Measurements from ENCODE around the gene DGCR6L.
"Not testable (repeated sequence)": the region's sequence is repeated elsewhere in the genome, so short reads cannot be mapped to it uniquely, and the experiment has no call there.

DGCR6L gene

DNA sequence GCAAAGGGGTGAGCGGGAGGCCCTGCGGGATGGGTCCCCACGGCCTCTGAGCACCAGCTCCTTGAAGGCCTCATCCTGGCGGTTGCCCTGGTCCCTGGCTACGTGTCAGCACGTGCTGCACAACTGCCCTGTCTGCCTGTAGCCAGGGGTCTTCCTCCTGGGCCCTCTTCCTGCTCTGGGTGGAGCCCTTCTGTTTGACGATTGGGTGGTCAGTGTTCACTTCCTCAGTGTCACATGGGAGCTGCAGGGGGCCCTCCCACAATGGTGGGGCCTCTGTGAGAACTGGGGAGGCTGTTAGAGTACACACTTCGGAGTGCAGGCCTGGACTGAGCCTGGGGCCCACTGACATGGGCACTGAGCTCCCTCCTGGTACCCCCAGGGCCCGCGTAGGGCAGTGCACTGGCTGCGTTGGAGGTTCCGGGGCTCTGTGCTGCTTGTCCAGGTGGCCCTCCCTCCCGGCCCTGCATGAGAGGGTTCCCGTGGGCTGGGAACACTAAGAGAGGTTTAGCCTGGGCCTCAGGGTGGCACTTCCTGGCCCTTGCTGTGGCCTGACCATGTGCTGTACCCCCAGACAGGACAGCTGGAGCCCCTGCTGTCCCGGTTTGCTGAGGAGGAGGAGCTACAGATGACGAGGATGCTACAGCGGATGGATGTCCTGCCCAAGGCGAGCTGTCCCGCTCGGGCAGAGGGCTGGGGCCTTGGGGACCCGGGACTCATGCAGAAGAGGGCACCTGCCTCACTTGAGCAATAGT is 13.8 kb downstream of the DGCR6L start:
- in situ Hi-C loops (cut with HindIII; ENCODE audit: low sequenced_read_pairs) = no loop called here
- TF ChIP-seq, protein P1, sequence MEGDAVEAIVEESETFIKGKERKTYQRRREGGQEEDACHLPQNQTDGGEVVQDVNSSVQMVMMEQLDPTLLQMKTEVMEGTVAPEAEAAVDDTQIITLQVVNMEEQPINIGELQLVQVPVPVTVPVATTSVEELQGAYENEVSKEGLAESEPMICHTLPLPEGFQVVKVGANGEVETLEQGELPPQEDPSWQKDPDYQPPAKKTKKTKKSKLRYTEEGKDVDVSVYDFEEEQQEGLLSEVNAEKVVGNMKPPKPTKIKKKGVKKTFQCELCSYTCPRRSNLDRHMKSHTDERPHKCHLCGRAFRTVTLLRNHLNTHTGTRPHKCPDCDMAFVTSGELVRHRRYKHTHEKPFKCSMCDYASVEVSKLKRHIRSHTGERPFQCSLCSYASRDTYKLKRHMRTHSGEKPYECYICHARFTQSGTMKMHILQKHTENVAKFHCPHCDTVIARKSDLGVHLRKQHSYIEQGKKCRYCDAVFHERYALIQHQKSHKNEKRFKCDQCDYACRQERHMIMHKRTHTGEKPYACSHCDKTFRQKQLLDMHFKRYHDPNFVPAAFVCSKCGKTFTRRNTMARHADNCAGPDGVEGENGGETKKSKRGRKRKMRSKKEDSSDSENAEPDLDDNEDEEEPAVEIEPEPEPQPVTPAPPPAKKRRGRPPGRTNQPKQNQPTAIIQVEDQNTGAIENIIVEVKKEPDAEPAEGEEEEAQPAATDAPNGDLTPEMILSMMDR (IDR thresholded peaks at IDR 0.05; ENCODE audit: low read depth, low read length, missing control alignments) = no peak
- DNase-seq (ENCODE audit: low read depth) = no peak
- no peak overlapping the region for H3K4me3 ChIP-seq (ENCODE audit: low read depth, low read length)

DNA sequence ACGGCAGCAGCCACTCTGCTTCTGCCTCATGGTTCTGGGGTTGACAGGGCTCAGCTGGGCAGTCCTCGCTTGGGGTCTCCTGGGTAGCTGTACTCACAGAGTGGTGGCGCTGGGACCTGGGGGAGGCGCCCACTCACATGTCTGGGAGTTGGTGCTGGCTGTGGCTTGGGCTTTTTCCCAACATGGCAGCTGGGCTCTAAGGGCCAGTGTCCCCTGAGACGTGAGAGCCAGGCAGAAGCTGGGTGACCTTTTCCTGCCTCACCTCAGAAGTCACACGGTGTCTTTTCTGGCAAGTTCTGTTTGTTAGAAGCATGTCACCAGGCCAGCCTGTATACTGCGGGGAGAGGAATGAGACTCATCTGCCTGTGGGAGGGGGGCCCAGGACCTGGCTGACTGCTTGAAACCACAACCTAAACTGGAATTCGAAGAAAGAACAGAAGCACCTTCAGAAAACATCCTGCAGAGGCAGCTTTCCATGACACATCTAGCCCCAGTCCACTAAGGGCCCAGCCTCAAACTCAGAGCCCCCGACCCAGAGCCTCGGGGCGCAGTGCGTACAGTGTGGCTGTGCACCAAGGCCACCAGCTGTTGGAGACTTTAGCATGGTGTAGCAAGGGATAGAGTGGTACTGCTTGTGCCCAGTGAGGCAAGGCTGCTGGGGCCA is 14.5 kb downstream of the DGCR6L start:
- in situ Hi-C loops (cut with HindIII; ENCODE audit: low sequenced_read_pairs); DNase-seq (ENCODE audit: low read depth): not testable (repeated sequence)

DNA sequence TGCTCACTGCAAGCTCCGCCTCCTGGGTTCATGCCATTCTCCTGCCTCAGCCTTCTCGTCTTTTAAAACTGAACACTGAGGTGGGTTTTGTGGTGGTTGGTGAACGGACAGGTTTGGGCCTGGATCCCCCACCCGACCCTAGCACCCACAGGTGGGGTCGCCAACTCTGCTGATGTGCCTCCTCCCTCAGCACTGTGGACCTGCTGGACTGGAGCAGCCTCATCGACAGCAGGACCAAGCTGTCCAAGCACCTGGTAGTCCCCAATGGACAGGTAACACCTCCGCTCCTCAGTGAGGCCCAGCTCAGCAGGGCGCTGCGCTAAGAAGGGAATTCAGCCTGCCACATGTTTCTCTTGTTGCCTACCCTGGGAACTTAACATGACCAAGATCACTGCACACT is 15.2 kb downstream of the DGCR6L start:
- no peak for DNase-seq (ENCODE audit: low read depth)
- in situ Hi-C loops (cut with HindIII; ENCODE audit: low sequenced_read_pairs) = no loop called here
- H3K4me3 ChIP-seq (ENCODE audit: low read depth, low read length) = no peak overlapping the region
- TF ChIP-seq, protein P1 (IDR thresholded peaks at IDR 0.05; ENCODE audit: low read depth, low read length, missing control alignments) = no peak

More for the DNA sequence above, 14.5 kb downstream of the DGCR6L start:
- H3K4me3 ChIP-seq (ENCODE audit: low read depth, low read length) = not testable (repeated sequence)

DNA sequence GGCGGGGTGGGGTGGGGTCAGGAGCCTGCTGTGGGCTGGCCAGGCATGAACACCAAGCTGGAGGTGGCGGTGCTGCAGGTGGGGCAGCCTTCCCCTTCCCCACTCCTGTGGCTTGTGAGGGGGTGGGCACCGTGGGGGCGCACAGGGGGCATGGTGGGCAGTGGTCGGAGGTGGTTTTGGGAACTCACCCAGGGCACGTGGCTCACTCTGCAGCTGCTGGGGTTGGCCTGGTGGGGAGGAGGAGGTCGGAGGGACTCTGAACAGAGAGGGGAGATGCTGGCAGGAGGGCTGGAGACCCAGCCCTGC is 16.7 kb downstream of the DGCR6L start:
- DNase-seq (ENCODE audit: low read depth); in situ Hi-C loops (cut with HindIII; ENCODE audit: low sequenced_read_pairs); H3K4me3 ChIP-seq (ENCODE audit: low read depth, low read length): not testable (repeated sequence)

DNA sequence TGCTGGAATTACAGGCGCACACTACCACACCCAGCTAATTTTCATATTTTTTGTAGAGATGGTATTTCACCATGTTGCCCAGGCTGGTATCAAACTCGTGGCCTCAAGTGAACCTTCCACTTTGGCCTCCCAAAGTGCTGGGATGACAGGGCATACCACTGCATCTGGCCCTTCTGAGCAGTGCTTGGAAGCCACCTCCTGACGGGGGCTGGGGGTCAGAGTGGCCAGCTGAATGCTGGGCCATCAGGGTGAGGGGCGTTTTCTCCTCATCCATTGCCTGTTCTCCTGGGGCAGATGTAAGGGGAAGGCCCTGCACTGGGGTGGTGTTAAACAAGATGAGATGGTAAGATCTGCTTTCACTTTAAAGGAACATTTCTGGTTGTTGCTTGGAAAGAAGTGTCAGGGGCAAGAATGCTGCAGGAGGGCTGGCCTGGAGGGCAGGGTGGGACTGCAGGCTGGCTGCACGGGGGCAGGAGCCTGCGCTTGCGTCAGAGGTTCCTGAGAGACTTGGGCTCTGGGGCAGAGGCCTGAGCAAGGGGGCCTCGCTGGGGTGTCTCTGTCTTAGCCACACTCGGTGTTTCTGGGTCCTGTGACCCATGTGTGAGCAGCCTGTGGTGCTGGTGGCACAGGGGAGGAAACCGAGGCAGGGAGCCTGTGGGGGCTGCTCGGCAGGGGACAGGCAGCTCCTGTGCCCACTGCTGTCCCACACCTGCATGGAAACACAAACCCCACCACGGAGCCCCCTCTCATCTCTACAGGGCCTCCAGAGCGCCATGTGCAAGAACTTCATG is 17.2 kb downstream of the DGCR6L start:
- in situ Hi-C loops (cut with HindIII; ENCODE audit: low sequenced_read_pairs) = no loop called here
- DNase-seq (ENCODE audit: low read depth) = no peak
- H3K4me3 ChIP-seq (ENCODE audit: low read depth, low read length) = no peak overlapping the region
- TF ChIP-seq, protein P1 (IDR thresholded peaks at IDR 0.05; ENCODE audit: low read depth, low read length, missing control alignments) = no peak

DNA sequence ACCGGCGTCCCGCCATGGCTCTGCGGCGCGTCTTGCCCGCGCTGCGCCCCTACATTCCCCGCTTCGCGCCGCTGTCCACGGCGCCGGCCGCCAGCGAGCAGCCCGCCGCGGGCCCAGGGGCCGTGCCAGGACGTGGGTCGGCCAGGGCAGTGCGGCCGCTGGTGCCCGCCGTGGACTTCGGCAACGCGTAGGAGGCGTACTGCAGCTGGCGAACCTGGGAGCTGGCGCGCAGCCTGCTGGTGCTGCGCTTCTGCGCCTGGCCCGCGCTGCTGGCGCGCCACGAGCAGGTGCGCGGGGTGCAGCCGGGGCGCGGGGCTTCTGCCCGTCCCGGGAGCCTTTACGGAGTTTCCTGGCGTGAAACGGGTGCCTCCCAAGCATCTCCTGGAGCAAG is 20.1 kb downstream of the DGCR6L start:
- no peak for DNase-seq (ENCODE audit: low read depth)
- peak overlapping the region; percentile 42 for H3K4me3 ChIP-seq (ENCODE audit: low read depth, low read length)
- in situ Hi-C loops (cut with HindIII; ENCODE audit: low sequenced_read_pairs) = no loop called here
- TF ChIP-seq, protein P1 (IDR thresholded peaks at IDR 0.05; ENCODE audit: low read depth, low read length, missing control alignments) = no peak

DNA sequence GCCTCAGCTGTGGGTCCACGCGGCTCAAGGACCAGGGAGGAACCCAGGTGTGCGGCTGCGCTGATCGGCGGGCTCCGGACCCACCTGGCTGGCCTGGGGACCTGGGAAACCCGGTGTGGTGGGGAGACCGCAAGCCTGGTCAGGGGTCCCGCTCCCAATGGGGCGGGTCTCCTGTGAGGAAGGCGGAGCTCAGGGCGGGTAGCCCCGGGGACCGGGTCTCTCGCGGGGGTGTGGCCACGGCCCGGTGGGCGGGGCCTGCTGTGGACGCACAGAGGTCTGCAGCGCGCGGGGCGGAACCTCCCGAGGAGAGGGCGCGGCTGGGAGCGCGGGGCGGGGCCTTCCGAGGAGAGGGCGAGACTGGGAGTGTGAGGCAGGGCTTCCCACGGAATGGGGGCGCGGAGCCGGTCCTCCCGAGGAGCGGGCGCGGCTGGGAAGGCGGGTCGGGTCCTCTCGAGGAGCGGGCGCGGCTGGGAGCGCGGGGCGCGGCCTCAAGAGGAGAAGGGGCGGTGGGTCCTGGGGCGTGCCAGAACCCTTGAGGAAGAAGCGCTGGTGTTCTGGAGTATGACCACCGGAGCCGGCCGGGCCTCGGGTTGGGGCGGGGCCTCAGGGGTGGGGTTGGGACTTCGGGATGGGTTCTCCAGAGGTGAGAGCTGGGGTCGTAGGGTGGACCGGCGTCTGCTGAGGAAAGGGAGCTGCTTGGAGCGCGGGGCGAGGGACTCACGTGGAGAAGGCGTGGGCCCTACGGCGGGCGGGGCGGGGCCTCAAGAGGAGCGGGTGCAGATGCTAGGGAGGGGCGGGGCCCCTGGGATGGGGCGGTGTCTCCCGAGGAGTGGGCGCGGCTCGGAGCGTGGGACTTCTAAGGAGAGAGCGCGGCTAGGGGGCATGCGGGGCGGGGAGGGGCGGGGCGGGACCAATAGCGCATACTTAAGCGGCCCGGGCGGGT is 20.8 kb downstream of the DGCR6L start:
- in situ Hi-C loops (cut with HindIII; ENCODE audit: low sequenced_read_pairs) = no loop called here
- peak overlapping the region; percentile 42 for H3K4me3 ChIP-seq (ENCODE audit: low read depth, low read length)
- TF ChIP-seq, protein P1 (IDR thresholded peaks at IDR 0.05; ENCODE audit: low read depth, low read length, missing control alignments) = no peak
- DNase-seq (ENCODE audit: low read depth) = no peak
